GM12892 (cell line): ENCODE measurements around the gene DTNBP1.

ENCODE experiments used
- POLR2A ChIP-seq: IDR thresholded peaks from 2 replicates; pipeline ENCODE4 v1.6.1; 2011; ENCODE audit warnings: low read depth, low read length, control low read depth
- TAF1 ChIP-seq: IDR thresholded peaks from 2 replicates; pipeline ENCODE4 v1.6.1; 2011; ENCODE audit warnings: low read depth, mild to moderate bottlenecking, control low read depth, low read length, borderline replicate concordance

DNA sequence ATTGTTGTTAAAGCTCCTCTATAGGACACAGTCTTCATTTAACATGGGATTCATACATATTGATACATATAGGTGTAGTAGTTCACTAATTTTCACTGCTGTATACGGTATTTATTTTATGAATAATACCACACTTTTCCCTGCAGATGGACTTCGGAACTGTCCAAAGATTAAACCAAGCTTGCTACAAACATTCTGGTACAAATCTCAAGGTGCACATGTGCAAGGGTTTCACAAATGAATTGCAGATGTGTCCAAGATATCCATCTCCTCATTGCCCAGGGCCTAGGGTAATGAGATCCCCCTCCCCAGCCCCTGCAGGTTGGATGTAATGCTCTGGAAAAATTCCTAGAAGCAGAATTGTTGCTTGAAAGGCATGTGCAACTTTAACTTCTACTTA, 31.4 kb downstream of the DTNBP1 start:
- TF ChIP-seq POLR2A (no peak), TAF1 (no peak)
